Thyroid gland (tissue), 4 donors: ENCODE results near the gene GID8. TPM values are rescaled to one million over a fixed set of nuclear protein-coding genes. Genes with fewer than 3 reads are reported as not detected.
A peak's percentile ranks its signal among the peaks of the same experiment; 100 is the strongest.

ENCODE experiments used
- DNase-seq, 2 donors: peaks; one replicate each; pipeline ENCODE4 v3.0.0-alpha.2; 2019
- H3K27ac ChIP-seq, 3 donors: fragments of 200-600 bp; sonication (generic); 1 replicate in 2 of 3; 2 replicates in 1 of 3; pipeline ENCODE4 v1.5.1; 2016 to 2019; ENCODE audit warnings: mild to moderate bottlenecking in 1 of 3, moderate library complexity in 1 of 3
- H3K27me3 ChIP-seq: fragments of 200-600 bp; sonication (generic); one replicate; pipeline ENCODE4 v1.5.1; 2019
- H3K36me3 ChIP-seq, 2 donors: fragments of 200-600 bp; sonication (generic); one replicate each; pipeline ENCODE4 v1.5.1; 2016 to 2019
- H3K4me1 ChIP-seq, 2 donors: fragments of 200-600 bp; sonication (generic); one replicate each; pipeline ENCODE4 v1.5.1; 2017 to 2019
- H3K4me3 ChIP-seq, 3 donors: fragments of 200-600 bp; sonication (generic); replicated peaks in 1 of 3; 1 replicate in 2 of 3; 2 replicates in 1 of 3; pipeline ENCODE4 v1.5.1; 2016; ENCODE audit warnings: mild to moderate bottlenecking in 1 of 3
- H3K9me3 ChIP-seq: fragments of 200-600 bp; sonication (generic); one replicate; pipeline ENCODE4 v1.5.1; 2017
- POLR2A ChIP-seq, 2 donors: fragments of 450-650 bp; IDR thresholded peaks; one replicate each; pipeline ENCODE4 v1.6.1; 2017; ENCODE audit warnings: antibody characterized with exemption in 2 of 2, mild to moderate bottlenecking in 2 of 2, moderate library complexity in 1 of 2
- WGBS, 2 donors: methylation state at CpG; one replicate each; pipeline ENCODE4 v1.1.5; 2017; 5-methylcytosine and 5-hydroxymethylcytosine counted together
- intact Hi-C: fragments of 100-400 bp; cut with DNase I; formaldehyde crosslinking; loops from one replicate; pipeline ENCODE4 v1.15.1; 2023
- total RNA-seq, 4 donors: library from RNA; depleted of rRNA; stranded (reverse); fragments of >200 nt; gene quantifications; one replicate each; pipeline ENCODE4 v1.2.3, GENCODE V29; 2016
- TF ChIP-seq, protein P1 (sequence below), 6 experiments: fragments of 200-600 bp in 3 of 6; fragments of 450-650 bp in 3 of 6; sonication (generic) in 3 of 6; IDR thresholded peaks; one replicate each; pipeline ENCODE4 v1.5.1; 2016 to 2019; ENCODE audit warnings: antibody characterized with exemption in 6 of 6, mild to moderate bottlenecking in 2 of 6, inconsistent platforms in 1 of 6, moderate library complexity in 1 of 6

GID8 gene
- total RNA-seq, 4 donors from 2014 or later, result 30.3 to 38.5 (median 34.5) TPM

DNA sequence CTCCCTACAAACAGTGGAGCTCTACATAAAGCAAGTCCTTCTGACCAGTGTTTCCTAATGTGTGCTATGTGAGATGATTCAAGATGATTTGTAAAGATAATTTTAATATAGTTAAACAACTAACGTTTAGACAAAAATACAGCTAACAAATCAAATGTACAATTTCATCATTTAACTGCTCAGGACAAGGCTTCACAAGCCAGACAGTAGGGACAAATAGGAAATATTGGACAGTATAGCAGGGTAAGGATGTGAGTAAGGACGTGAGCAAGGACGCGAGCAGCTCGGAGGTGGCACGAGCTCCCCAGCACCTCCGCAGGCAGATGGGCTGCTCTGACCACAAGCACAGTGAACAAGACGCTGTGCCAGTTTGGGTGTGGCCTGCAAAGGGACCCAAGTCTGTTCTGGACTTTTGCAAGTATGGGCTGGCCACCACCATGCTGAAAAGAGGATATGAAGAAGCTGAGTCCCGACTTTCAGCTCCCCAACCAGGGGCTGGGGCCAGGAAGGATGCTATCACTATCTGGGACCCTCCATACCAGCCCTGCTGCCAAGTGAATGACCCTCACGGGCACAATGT lies 26.2 kb upstream of the GID8 start:
- WGBS, 2 donors, result 88 to 90% methylated on average over 10 of the region's 10 CpGs
- TF ChIP-seq, protein P1, sequence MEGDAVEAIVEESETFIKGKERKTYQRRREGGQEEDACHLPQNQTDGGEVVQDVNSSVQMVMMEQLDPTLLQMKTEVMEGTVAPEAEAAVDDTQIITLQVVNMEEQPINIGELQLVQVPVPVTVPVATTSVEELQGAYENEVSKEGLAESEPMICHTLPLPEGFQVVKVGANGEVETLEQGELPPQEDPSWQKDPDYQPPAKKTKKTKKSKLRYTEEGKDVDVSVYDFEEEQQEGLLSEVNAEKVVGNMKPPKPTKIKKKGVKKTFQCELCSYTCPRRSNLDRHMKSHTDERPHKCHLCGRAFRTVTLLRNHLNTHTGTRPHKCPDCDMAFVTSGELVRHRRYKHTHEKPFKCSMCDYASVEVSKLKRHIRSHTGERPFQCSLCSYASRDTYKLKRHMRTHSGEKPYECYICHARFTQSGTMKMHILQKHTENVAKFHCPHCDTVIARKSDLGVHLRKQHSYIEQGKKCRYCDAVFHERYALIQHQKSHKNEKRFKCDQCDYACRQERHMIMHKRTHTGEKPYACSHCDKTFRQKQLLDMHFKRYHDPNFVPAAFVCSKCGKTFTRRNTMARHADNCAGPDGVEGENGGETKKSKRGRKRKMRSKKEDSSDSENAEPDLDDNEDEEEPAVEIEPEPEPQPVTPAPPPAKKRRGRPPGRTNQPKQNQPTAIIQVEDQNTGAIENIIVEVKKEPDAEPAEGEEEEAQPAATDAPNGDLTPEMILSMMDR (IDR thresholded peaks at IDR 0.05), result no peak
- TF ChIP-seq POLR2A (IDR thresholded peaks at IDR 0.05), result no peak
- no peak overlapping the region for H3K27ac ChIP-seq
- intact Hi-C loops, result no loop called here
- no peak for DNase-seq
- peaks cover 16 to 17% of the 10 kb centered on the region in 2 donors for H3K4me1 ChIP-seq
- peaks cover 47 to 52% of the 10 kb centered on the region in 2 donors for H3K36me3 ChIP-seq
- no peak overlapping the region for H3K4me3 ChIP-seq
- no peaks in the 10 kb centered on the region for H3K9me3 ChIP-seq
- H3K27me3 ChIP-seq, result no peaks in the 10 kb centered on the region

DNA sequence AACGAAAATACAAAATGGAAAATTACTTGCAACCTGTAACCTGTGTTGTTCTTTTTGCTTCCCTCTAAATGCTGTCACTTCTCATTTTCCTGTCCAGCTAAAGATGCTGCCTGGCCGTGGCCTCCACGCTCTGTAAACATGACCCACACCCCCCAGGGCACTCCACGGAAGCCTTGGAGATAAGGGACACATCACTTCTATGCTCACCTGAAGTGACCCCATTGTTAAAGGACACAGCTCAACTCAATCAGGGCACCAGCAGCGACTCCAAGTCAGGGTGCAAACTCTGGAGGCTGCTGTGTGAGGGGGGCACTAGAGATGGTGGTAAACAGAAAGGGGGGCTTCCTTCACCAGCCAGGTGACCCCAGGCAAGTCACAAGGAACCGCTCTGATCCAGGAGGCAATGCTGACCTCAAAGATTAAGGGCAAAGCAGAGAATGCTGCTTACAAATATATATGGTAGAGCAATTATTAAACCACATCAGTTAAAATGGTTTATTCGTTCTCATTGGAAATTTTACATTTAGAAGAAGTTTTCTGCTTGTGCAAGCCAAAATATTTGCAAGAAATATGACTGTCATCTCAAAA lies 24.8 kb upstream of the GID8 start:
- intact Hi-C loops, result no loop called here
- DNase-seq, result no peak
- TF ChIP-seq, protein P1 (IDR thresholded peaks at IDR 0.05), result no peak
- no peak for TF ChIP-seq POLR2A (IDR thresholded peaks at IDR 0.05)
- H3K4me1 ChIP-seq, result peaks cover 27 to 30% of the 10 kb centered on the region in 2 donors
- 83 to 86% methylated on average over 7 of the region's 7 CpGs for WGBS, 2 donors
- no peak overlapping the region for H3K27ac ChIP-seq
- no peak overlapping the region for H3K4me3 ChIP-seq
- H3K27me3 ChIP-seq, result no peaks in the 10 kb centered on the region
- peaks cover 34 to 39% of the 10 kb centered on the region in 2 donors for H3K36me3 ChIP-seq
- no peaks in the 10 kb centered on the region for H3K9me3 ChIP-seq

DNA sequence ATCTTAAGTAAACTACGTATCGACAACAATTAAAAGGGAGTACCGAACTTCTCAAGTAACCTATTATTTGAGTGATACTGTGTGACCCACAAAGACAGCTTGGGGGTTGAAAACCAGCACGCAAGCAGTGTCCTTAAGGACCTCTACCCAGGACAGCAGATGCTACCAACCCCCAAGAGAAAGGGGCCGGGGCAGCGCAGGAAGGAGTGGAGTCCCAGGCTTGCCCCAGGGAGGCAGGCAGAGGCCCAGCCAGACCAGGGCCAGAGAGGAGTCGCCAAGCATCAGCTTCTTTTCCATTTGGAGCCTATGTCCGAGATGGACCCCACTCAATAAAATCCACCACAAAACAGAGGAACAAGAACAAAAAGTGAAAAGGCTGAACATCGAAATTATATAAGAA lies 23.5 kb upstream of the GID8 start:
- H3K27me3 ChIP-seq, result no peaks in the 10 kb centered on the region
- peaks cover 37 to 43% of the 10 kb centered on the region in 2 donors for H3K4me1 ChIP-seq
- H3K9me3 ChIP-seq, result no peaks in the 10 kb centered on the region
- H3K4me3 ChIP-seq, result no peak overlapping the region
- 79 to 81% methylated on average over 9 of the region's 9 CpGs for WGBS, 2 donors
- H3K36me3 ChIP-seq, result peaks cover 21 to 26% of the 10 kb centered on the region in 2 donors
- no peak overlapping the region for H3K27ac ChIP-seq
- DNase-seq, result no peak
- intact Hi-C loops, result no loop called here
- TF ChIP-seq, protein P1 (IDR thresholded peaks at IDR 0.05), result no peak
- TF ChIP-seq POLR2A (IDR thresholded peaks at IDR 0.05), result no peak

DNA sequence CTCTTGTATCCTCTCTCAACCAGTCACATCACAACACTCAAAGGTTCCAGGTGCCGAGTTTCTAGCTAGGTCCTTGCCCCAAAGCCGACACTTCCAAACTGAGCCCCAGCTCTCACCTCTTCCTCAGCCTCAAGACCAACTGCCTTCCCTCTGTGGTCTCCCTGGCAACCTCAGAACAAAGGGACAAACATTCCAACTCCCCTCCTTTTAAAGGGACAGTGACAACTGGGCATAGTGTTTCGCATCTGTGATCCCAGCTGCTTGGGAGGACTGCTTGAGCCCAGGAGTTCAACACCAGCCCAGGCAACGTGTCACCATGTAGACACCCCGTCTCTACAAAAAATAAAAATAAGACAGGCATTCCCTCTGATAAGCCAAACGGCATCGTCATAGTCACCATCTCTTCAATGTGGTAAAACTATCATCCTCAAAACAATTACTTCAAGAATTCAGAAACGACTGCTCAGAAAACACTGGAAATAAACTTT lies 22.9 kb upstream of the GID8 start:
- intact Hi-C loops, result no loop called here
- H3K4me3 ChIP-seq, result no peak overlapping the region

More for the DNA sequence above, 22.9 kb upstream of the GID8 start:
- no peaks in the 10 kb centered on the region for H3K27me3 ChIP-seq
- H3K4me1 ChIP-seq, result peaks cover 40 to 49% of the 10 kb centered on the region in 2 donors
- TF ChIP-seq, protein P1 (IDR thresholded peaks at IDR 0.05), result no peak
- no peak for TF ChIP-seq POLR2A (IDR thresholded peaks at IDR 0.05)
- peak in 1 of 2 donors; percentile 21 for DNase-seq
- H3K27ac ChIP-seq, result no peak overlapping the region
- no peaks in the 10 kb centered on the region for H3K9me3 ChIP-seq
- H3K36me3 ChIP-seq, result peaks cover 15 to 20% of the 10 kb centered on the region in 2 donors
- 42 to 46% methylated on average over 8 of the region's 8 CpGs for WGBS, 2 donors
